HG03064 (cell line): ENCODE results near the gene KREMEN1.
A peak's percentile ranks its signal among the peaks of the same experiment; 100 is the strongest.

Source experiments
- ATAC-seq: cut with Tn5 transposase; IDR thresholded peaks from one replicate; pipeline ENCODE4 v1.9.1; 2021; ENCODE audit warnings: low read depth; ENCODE audit not compliant: unreplicated experiment

Gene KREMEN1

DNA sequence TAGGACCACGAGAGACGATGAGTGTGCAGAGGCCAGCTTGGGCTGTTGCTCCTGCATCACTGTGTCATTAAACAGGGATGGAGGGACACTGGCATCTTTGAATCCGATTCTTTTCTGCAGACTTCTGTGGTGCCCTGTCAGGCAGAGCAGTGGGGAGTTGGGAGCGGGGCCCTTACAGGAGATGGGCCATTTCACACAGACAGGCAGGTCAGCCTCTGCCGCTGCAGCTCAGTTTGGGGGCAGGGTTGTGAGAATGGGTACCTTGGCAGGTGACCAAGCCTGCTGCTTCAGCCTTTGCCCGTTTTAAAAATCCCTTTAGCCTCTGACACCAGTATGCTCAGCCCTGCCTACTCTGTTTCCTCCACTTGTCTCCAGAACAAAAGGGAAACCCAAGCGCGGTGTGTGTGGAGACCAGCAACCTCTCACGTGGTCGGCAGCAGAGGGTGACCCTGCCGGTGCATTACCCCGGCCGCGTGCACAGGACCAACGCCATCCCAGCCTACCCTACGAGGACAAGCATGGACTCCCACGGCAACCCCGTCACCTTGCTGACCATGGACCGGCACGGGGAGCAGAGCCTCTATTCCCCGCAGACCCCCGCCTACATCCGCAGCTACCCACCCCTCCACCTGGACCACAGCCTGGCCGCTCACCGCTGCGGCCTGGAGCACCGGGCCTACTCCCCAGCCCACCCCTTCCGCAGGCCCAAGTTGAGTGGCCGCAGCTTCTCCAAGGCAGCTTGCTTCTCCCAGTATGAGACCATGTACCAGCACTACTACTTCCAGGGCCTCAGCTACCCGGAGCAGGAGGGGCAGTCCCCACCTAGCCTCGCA is 23.8 kb upstream of the KREMEN1 start:
- ATAC-seq = no peak

DNA sequence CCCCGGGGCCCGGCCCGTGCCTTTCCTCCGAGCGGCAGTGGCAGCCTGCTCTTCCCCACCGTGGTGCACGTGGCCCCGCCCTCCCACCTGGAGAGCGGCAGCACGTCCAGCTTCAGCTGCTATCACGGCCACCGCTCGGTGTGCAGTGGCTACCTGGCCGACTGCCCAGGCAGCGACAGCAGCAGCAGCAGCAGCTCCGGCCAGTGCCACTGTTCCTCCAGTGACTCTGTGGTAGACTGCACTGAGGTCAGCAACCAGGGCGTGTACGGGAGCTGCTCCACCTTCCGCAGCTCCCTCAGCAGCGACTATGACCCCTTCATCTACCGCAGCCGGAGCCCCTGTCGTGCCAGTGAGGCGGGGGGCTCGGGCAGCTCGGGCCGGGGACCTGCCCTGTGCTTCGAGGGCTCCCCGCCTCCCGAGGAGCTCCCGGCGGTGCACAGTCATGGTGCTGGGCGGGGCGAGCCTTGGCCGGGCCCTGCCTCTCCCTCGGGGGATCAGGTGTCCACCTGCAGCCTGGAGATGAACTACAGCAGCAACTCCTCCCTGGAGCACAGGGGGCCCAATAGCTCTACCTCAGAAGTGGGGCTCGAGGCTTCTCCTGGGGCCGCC is 23.1 kb upstream of the KREMEN1 start:
- ATAC-seq = no peak

DNA sequence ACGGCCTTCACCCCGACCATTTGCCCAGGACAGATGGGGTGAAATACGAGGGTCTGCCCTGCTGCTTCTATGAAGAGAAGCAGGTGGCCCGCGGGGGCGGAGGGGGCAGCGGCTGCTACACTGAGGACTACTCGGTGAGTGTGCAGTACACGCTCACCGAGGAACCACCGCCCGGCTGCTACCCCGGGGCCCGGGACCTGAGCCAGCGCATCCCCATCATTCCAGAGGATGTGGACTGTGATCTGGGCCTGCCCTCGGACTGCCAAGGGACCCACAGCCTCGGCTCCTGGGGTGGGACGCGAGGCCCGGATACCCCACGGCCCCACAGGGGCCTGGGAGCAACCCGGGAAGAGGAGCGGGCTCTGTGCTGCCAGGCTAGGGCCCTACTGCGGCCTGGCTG is 22.4 kb upstream of the KREMEN1 start:
- ATAC-seq = no peak

DNA sequence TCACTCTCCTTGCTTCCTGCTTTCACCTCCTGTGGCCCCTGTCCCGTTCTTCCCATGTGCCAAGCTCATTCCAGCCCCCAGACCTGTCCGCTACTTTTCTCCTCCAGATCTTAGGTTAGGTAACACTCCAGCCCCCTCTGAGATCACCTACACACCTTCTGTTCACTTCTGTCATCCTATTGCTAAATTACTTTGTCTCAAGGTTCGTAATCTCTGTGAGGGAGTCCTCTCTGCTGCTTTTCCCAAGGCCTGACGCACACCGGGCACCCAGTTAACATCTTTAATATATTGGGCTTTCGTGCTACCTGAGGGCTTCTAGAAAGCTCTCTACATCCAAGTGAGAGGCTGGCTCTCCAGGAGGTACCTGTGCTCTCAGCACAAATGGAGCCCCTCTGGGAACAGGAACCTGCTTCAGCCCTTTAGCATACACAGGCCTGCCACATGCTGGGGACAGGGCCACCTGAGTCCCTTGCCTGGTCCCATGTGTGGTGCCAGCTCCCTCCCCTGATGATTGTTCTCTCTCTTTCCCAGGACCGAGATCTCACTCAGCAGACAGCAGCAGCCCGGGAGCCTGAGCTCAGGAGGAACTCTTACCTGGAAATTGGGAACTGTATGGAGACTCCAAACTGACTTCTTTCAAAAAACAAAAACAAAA is 19.7 kb upstream of the KREMEN1 start:
- no peak for ATAC-seq

DNA sequence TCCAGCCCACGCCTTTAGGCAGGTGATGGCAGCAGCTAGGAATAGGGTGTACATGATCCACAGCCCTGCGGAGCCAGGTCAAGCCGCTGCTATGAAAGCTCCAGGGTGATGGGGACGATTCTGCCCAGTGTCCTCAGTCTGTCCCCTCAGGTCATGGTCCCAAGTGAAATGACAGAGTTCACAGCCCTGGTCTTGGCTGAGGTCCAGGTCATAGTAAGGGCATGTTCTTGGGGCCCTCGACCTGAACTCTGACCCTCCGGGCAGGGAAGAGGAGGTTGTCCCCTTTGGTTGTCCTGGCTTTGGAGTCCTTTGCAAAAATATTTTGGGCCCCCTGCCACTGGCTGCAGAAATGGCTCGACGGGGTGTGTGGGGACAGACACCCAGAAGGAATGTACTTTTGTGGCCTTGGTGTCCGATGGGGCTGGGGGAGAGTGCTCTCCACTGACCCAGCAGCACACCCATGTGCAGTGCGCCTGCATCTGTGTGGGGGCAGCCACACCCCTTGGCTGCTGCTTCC is 18.5 kb upstream of the KREMEN1 start:
- ATAC-seq = no peak

DNA sequence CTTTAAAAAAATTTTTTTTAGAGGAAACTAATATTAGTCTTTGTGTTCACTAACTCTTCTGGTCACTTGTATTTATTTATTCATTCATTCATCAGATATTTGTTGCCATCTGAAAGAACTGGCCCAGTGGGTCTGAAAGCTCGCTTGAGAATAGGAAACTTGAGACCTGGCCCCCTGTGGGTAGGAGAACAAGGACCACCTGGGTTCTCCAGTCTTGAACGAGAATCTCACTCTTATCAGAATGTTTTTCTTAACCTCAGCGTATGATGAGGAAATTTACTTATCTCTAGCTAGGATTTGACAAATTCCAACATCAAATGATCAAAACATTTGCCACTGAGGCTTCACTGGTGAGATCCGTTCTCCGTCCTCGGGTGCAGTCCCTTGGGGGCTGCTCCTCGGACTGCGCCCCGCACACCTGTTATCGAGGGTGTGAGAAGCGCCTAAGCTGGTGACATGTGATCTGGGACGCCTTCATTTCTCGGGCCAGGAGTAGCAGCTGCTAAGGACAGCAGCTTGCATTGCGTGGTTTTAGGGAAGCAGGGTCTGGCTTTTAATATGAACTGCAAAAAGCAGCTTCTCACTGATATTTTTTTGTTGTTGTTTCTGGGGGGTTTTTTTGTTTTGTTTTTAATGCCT is 17.5 kb upstream of the KREMEN1 start:
- ATAC-seq = no peak

DNA sequence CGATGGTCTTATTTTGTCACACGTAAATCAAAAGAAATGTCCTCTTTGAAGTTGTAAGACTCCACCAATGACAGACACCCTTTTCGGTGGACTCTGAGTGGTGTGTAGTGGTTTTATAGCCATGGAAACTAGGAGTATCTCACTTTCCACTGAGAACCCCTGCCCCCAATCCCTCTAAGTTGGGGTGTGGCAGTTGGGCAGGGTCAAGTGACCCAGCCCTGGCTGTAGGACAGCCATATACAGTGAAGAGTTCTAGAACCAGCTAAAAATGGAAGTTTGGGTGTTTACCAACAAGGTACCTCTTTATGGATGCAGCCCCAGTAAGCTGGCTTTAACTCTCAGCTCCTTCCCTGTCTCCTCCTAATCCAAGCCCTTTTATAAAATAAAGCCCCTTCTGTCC is 16.4 kb upstream of the KREMEN1 start:
- no peak for ATAC-seq

DNA sequence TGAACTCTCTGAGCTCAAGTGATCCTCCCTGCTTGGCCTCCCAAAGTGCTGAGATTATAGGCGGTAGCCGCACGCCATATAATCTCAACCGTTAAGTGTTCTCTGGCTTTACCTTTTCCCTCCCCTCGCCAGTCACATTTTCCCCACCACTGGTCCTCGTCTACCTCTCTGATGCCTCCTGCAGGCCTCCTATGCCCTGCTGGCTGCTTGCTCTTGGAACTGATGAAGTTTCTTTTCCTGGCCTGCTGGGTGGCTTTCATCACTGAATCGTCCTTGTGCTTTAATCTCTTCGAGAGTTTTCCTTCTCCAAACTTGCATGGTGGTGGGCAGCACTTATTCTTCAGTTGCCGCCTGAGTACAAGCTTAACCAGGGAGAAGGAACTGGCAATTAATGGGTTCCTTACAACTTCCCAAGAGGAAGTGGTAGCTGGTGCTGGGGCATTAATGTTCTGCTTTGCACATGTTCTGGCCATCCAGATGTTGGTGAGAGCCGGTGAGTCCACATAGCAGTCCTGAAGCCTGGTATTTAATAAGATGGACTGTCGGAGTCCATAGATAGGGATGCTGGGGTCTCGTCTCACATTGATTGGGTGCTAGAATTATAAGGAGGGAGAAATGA is 12.5 kb upstream of the KREMEN1 start:
- ATAC-seq = no peak

DNA sequence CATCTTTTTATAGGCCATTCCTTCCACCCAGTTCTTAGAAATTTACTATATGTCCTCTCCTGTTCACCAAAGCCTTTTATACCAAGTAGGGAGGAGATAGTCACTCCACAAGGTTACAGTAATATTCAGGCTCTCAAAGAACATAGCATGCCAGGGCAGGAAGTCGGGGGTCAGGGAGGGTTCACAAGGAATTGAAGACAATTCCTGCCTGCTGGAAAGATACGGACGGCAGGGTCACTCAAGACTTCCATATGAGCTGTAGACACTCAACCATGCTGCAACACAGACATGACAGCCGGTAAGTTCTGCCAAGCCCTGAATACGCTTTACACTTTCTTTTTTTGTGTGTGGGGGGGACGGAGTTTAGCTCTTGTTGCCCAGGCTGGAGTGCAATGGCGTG is 11.9 kb upstream of the KREMEN1 start:
- no peak for ATAC-seq

DNA sequence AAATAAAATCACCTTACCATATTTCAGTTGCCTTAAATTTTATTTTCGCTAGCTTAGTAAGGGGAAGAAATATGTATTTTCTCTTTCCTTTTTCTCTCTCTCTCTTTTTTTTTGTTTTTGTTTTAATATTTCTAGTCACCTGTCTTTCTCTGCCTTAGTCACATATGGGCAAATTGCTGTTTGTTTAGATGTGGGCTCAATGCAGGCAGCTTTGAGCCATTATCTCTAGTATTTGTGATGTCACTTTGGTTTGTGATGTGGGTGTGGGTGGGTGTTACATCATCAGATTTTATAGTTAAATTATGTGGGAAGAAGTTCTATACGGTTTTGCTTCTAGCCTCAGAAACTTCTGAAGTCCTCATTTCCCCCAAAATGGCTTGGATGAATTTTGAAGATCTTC is 11.1 kb upstream of the KREMEN1 start, which contains the start of gene C22orf31:
Gene C22orf31 (minus strand): TSS at position 59 of the 400 bp plus-strand sequence. CDS start 39 bp downstream, at position 20.
- no peak for ATAC-seq

DNA sequence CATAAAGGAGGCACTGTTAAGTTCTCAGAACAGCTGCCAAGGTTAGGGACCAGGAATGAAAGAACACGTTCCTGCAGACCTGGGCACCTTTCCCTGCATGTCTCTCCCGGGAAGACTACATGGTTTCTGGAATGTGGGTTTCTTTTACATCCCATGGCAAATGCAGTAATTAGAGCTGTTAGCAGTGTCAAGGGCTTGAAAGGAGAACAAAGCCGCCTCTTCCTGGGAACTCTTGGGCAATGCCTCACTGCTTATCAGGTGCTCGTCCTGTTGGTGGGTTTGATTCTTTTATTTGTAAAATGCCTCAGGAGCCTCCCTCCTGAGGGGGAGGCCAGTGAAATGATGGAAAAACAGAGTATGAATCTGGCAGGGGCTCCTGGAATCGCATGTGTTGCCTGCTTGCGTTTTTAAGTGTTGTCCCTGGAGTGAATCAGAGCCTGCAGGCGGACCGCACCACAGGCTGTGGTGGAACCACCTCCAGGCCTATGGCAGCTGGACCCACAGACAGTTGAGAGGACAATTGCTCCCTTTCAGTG is 10.5 kb upstream of the KREMEN1 start:
- no peak for ATAC-seq

DNA sequence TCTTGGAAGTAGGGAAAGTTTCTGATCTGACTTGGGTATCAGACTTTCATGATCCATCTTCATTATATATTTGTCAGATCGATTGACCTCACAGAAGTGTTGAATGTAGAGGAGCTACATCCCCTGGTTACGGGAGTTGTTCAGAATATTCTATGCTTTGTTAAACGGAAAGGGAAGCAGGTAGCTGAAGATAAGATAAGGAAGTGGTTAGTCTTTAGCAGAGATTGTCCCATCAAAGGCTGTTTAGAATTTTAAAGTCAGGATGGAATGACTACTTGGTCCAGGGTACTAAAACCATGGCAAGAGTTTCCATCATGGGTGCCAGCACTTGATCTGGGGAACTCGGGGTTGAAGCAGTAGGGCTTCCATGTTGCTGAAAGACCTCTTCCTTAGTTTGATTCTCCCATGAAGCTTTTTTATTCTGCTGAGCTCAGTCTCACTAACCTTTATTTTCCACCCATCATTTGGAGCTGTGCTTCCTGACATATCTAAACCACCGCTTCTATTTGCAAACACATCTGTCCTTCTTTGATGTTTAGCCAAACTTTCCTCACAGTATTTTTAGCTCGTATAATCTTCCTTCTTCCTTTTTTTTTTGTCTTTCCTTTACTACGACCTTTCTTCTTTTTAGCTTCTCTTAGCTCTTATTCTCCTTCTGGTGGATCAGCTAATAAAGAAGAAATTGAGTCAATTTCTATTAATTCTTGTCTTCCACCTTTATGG is 7.2 kb upstream of the KREMEN1 start:
- ATAC-seq = no peak

DNA sequence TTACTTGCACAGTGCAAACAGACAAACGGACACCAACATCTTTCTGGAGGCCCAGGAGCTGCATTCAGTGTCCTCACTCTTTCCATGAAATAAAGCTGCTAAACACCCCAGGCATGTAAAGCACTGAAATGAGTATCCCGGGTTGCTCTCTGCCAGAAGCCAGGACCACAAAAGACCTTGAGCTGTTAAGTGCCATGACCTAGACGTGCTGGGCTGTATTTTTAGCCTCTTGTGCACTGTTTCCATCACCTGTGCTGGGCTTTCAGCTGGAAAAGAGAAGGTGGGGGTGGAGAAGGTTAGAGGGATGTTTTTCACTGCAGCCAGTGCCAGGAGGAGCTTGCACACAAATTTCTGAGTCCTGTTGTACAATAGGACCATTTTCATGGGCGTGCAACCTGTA is 3.4 kb upstream of the KREMEN1 start:
- ATAC-seq = no peak

DNA sequence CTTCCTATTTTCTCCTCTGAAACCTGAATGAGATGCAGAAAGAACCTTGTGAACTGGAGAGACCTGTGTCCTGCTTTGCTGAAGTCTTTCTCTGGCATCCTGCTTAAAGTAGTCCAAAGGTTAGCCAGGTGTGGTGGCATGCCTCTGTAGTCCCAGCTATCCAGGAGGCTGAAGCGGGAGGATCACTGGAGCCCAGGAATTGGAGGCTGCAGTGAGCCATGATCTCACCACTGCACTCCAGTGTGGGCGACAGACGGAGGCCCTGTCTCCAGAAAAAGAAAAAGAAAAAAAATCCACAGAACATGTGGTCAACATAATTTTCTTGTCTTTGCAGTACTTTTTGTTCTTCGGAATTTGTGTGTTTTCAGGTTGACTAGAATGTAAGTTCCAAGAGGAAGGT is 2.3 kb upstream of the KREMEN1 start:
- no peak for ATAC-seq

DNA sequence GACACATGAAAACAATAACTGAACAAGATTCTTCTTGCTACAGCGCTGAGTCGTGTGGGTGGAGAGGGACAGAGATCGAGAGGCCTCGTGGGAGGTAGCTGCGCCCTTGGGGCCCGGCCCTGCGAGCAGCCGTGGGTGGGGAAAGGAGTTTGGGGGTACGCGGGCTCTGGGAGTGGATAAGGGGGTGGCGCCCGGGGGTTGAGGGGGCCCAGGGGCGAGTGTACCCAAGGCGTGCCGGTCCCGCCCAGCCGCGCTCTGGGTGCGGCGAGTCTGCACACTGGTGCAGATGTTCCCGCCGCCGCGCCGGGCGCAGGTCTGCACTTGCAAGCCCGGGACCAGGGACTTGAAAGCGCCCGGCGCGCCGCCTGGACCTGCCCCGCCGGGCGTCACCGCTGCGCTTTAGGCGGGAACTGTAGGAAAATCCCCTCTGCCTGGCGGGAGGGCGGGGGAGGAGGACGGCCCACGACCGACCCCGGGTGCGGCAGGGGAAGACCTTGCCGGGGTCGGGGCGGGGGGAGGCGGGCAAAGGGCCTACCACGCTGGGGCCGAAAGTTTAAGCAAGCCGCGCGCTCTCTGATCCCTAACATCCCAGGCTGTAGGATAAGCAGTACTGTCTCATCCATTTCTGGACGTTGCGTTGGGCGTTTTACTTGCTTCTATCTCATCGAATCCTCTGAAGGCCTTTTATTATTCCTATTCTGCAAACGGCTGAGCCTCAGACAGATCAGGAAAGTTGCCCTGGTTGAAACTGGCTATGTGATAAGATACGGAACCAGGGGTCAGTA is 1.4 kb upstream of the KREMEN1 start:
- no peak for ATAC-seq

DNA sequence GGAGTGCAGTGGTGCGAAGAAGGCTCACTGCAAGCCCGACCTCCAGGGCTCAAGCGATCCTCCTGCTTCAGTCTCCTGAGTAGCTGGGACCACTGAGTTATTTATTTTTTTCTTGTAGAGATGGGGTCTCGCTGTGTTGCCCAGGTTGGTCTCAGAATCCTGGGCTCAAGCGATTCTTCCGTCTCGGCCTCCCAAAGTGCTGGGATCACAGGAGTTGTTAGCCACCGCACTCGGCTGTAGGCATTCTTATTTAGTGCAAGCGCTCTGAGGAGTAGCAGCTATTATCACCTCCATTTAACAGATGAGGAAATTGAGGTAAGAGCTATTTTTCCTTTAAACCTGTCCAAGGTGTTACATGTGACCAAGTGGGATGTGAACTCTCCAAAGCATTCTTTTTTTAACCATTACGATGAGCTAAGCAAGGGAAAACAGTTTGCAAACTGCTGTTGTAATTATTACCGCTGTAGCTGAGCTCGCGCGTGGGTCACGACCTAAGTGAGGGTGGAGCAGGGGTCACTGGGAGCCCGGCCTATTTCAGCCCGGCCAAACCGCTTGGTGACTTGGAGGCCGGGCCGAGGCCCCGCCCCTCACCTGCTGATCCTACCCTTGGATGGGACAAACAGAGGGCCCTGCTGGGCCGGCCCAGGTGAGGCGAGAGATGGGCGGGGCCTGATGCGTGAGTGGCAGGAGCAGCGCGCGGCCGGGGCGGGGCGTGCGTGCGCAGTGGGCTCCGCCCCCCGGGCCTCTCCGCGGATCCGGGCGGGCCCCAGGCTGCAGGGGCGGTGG is 449 bp upstream of the KREMEN1 start:
- ATAC-seq = peak; percentile 82

DNA sequence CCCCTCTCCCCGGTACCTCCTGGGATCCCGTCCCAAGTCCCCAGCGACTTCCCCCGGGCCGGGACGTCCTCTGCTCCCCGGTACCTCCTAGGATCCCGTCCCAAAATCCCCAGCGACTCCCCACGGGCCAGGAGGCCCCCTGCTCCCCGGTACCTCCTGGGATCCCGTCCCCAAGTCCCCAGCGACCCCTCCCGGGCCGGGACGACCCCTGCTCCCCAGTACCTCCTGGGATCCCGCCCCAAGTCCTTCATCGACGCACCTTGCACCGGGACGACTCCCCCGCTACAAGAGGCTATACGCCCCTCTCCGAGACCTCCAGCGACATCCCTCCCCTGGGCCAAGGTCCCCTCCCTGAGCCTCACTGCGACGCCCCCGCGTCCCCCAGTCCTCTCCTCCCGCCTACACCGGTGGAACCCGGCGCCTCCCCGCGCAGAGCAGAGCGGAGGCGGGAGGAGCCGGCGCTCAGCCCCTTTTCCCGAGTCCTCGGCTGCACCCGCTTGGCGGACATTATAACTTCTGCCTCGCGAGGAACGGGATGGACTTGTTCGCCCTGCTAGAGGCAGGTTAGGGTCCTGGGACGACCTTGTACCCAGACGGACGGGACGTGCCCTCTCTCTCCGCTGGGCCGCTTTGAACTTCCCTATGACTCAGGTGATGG is 912 bp downstream of the KREMEN1 start:
- no peak for ATAC-seq
